Activated CD8-positive, alpha-beta memory T cell treated with anti-CD3 and anti-CD28 coated beads, Interleukin-2, amount 50 U/mL, for 4 hours (primary cell): ENCODE data around the gene MAP4K3.
"Not testable (repeated sequence)": the region's sequence is repeated elsewhere in the genome, so short reads cannot be mapped to it uniquely, and the experiment has no call there.

Source experiments
- DNase-seq: peaks from one replicate; pipeline ENCODE4 v3.0.0-alpha.2; 2020

The MAP4K3 gene

GRCh38 chr2:39407516-39408296 is 29.4 kb downstream of the MAP4K3 start:
- no peak for DNase-seq

GRCh38 chr2:39405364-39405763 is 31.7 kb downstream of the MAP4K3 start:
- DNase-seq = no peak

GRCh38 chr2:39403311-39403710 is 33.8 kb downstream of the MAP4K3 start:
- DNase-seq = no peak

GRCh38 chr2:39401319-39401718 is 35.8 kb downstream of the MAP4K3 start:
- DNase-seq = no peak

- no peak for DNase-seq
These were observed 37.5 kb downstream of the MAP4K3 start for GRCh38 chr2:39399570-39399969.

- DNase-seq = no peak
These were observed 41.8 kb downstream of the MAP4K3 start for GRCh38 chr2:39395313-39395712.

- DNase-seq = no peak
These were observed 42.5 kb downstream of the MAP4K3 start for GRCh38 chr2:39394516-39394961.

- DNase-seq = no peak
These were observed 44.4 kb downstream of the MAP4K3 start for GRCh38 chr2:39392672-39393071.

GRCh38 chr2:39390216-39390615 is 46.9 kb downstream of the MAP4K3 start:
- DNase-seq = no peak

- no peak for DNase-seq
These were observed 51.0 kb downstream of the MAP4K3 start for GRCh38 chr2:39386064-39386463.

- DNase-seq = no peak
These were observed 51.9 kb downstream of the MAP4K3 start for GRCh38 chr2:39385172-39385571.

GRCh38 chr2:39384071-39384470 is 53.0 kb downstream of the MAP4K3 start:
- DNase-seq = not testable (repeated sequence)

GRCh38 chr2:39383146-39383545 is 53.9 kb downstream of the MAP4K3 start:
- DNase-seq = no peak

- no peak for DNase-seq
These were observed 55.4 kb downstream of the MAP4K3 start for GRCh38 chr2:39381653-39382052.

GRCh38 chr2:39380525-39381150 is 56.4 kb downstream of the MAP4K3 start:
- DNase-seq = no peak

- DNase-seq = no peak
These were observed 57.2 kb downstream of the MAP4K3 start for GRCh38 chr2:39379643-39380524.

GRCh38 chr2:39378968-39379367 is 58.1 kb downstream of the MAP4K3 start:
- no peak for DNase-seq

GRCh38 chr2:39377226-39377939 is 59.7 kb downstream of the MAP4K3 start:
- no peak for DNase-seq

GRCh38 chr2:39375917-39376316 is 61.2 kb downstream of the MAP4K3 start:
- no peak for DNase-seq

- DNase-seq = no peak
These were observed 63.8 kb downstream of the MAP4K3 start for GRCh38 chr2:39373181-39373802.

GRCh38 chr2:39370101-39370500 is 67.0 kb downstream of the MAP4K3 start:
- DNase-seq = no peak

- DNase-seq = no peak
These were observed 68.2 kb downstream of the MAP4K3 start for GRCh38 chr2:39368846-39369245.
